Hepatocyte (in vitro differentiated cells): ENCODE measurements around the gene PDS5A. TPM values are rescaled to one million over a fixed set of nuclear protein-coding genes. Genes with fewer than 3 reads are reported as not detected.
"Not testable (repeated sequence)": the region's sequence is repeated elsewhere in the genome, so short reads cannot be mapped to it uniquely, and the experiment has no call there.

ENCODE experiments used
- DNase-seq: peaks from one replicate; pipeline ENCODE4 v3.0.0-alpha.2; 2016; ENCODE audit warnings: low spot score
- H2AFZ ChIP-seq: fragments of 200-600 bp; sonication (generic); 2 replicates; pipeline ENCODE4 v1.6.0; 2016; ENCODE audit warnings: antibody characterized with exemption, mild to moderate bottlenecking
- H3K27ac ChIP-seq: fragments of 200-600 bp; sonication (generic); 2 replicates; pipeline ENCODE4 v1.5.1; 2016; ENCODE audit warnings: mild to moderate bottlenecking
- H3K27me3 ChIP-seq: fragments of 200-600 bp; sonication (generic); 2 replicates; pipeline ENCODE4 v1.6.1; 2016
- H3K36me3 ChIP-seq: fragments of 200-600 bp; sonication (generic); replicated peaks from 2 replicates; pipeline ENCODE4 v1.5.1; 2016; ENCODE audit warnings: low read depth; ENCODE audit not compliant: insufficient read depth
- H3K4me1 ChIP-seq: fragments of 200-600 bp; sonication (generic); 2 replicates; pipeline ENCODE4 v1.5.1; 2016; ENCODE audit warnings: mild to moderate bottlenecking, moderate library complexity; ENCODE audit not compliant: insufficient read depth
- H3K4me2 ChIP-seq: fragments of 200-600 bp; sonication (generic); 2 replicates; pipeline ENCODE4 v1.6.0; 2016
- H3K4me3 ChIP-seq: fragments of 200-600 bp; sonication (generic); 2 replicates; pipeline ENCODE4 v1.5.1; 2016; ENCODE audit warnings: mild to moderate bottlenecking
- H3K79me2 ChIP-seq: fragments of 200-600 bp; sonication (generic); 2 replicates; pipeline ENCODE4 v1.6.0; 2017; ENCODE audit warnings: mild to moderate bottlenecking
- H3K9me2 ChIP-seq: fragments of 200-600 bp; sonication (generic); replicated peaks from 2 replicates; pipeline ENCODE4 v1.6.0; 2017; ENCODE audit warnings: mild to moderate bottlenecking; ENCODE audit not compliant: insufficient read depth
- H3K9me3 ChIP-seq: fragments of 200-600 bp; sonication (generic); 2 replicates; pipeline ENCODE4 v1.5.1; 2016; ENCODE audit warnings: low read depth, mild to moderate bottlenecking
- H4K20me1 ChIP-seq: fragments of 200-600 bp; sonication (generic); 2 replicates; pipeline ENCODE4 v1.6.0; 2016; ENCODE audit warnings: mild to moderate bottlenecking; ENCODE audit not compliant: insufficient read depth, poor library complexity, severe bottlenecking
- EZH2 ChIP-seq: fragments of 200-600 bp; sonication (generic); IDR thresholded peaks from 2 replicates; pipeline ENCODE4 v1.6.1; 2016; ENCODE audit warnings: antibody characterized with exemption, mild to moderate bottlenecking, borderline replicate concordance
- EZH2phosphoT487 ChIP-seq: fragments of 200-600 bp; sonication (generic); IDR thresholded peaks from one replicate; pipeline ENCODE4 v1.6.1; 2018; ENCODE audit warnings: antibody characterized with exemption, mild to moderate bottlenecking, low read depth, moderate library complexity; ENCODE audit not compliant: unreplicated experiment, severe bottlenecking
- WGBS: methylation state at CpG from one replicate; pipeline ENCODE4 v1.1.6; 2016; ENCODE audit warnings: low lambda C conversion rate; ENCODE audit errors: missing lambda C conversion rate; 5-methylcytosine and 5-hydroxymethylcytosine counted together
- polyA plus RNA-seq: library from polyadenylated mRNA; unstranded; fragments of >200 nt; fragmentation: Nextera tagmentation; extraction: Ambion mirVana; gene quantifications from 2 replicates; pipeline ENCODE4 v1.2.1, GENCODE V29; 2016
- total RNA-seq: library from RNA; depleted of rRNA; stranded (reverse); fragments of >200 nt; gene quantifications from 2 replicates; pipeline ENCODE4 v1.2.3, GENCODE V29; 2014
- TF ChIP-seq, protein P1 (sequence below): fragments of 200-600 bp; sonication (generic); IDR thresholded peaks from 2 replicates; pipeline ENCODE4 v1.5.1; 2016; ENCODE audit warnings: antibody characterized with exemption, mild to moderate bottlenecking; ENCODE audit not compliant: poor library complexity

The PDS5A gene
- total and polyA plus RNA-seq, 2 experiments from 2014 or later, result 24.6 to 69.2 TPM

DNA sequence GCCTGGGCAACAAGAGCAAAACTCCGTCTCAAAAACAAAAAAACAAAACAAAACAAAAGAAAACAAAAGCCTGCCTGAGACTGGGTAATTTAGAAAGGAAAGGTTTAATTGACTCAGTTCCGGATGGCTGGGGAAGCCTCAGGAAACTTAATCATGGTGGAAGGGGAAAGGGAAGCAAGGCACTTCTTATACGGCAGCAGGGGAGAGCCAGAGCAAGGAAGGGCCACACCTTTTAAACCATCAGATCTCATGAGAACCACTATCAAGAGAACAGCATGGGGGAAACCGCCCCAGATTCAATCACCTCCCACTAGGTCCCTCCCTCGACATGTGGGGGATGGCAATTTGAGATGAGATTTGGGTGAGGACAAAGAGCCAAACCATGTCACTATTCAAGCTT lies 157.5 kb downstream of the PDS5A start:
- H3K27me3 ChIP-seq, result no peaks in the 10 kb centered on the region
- H3K36me3 ChIP-seq, result no peaks in the 10 kb centered on the region
- H3K4me3 ChIP-seq, result no peak overlapping the region
- no peak overlapping the region for H2AFZ ChIP-seq
- H3K79me2 ChIP-seq, result no peaks in the 10 kb centered on the region
- H3K9me2 ChIP-seq, result no peaks in the 10 kb centered on the region
- no peak overlapping the region for H3K27ac ChIP-seq
- no peak overlapping the region for H3K4me2 ChIP-seq
- H3K4me1 ChIP-seq, result no peaks in the 10 kb centered on the region
- no peaks in the 10 kb centered on the region for H4K20me1 ChIP-seq
- TF ChIP-seq, protein P1, sequence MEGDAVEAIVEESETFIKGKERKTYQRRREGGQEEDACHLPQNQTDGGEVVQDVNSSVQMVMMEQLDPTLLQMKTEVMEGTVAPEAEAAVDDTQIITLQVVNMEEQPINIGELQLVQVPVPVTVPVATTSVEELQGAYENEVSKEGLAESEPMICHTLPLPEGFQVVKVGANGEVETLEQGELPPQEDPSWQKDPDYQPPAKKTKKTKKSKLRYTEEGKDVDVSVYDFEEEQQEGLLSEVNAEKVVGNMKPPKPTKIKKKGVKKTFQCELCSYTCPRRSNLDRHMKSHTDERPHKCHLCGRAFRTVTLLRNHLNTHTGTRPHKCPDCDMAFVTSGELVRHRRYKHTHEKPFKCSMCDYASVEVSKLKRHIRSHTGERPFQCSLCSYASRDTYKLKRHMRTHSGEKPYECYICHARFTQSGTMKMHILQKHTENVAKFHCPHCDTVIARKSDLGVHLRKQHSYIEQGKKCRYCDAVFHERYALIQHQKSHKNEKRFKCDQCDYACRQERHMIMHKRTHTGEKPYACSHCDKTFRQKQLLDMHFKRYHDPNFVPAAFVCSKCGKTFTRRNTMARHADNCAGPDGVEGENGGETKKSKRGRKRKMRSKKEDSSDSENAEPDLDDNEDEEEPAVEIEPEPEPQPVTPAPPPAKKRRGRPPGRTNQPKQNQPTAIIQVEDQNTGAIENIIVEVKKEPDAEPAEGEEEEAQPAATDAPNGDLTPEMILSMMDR, result no peak
- no peak for TF ChIP-seq EZH2
- no peaks in the 10 kb centered on the region for H3K9me3 ChIP-seq
- WGBS, result 72% methylated on average over 5 of the region's 5 CpGs
- DNase-seq, result no peak

DNA sequence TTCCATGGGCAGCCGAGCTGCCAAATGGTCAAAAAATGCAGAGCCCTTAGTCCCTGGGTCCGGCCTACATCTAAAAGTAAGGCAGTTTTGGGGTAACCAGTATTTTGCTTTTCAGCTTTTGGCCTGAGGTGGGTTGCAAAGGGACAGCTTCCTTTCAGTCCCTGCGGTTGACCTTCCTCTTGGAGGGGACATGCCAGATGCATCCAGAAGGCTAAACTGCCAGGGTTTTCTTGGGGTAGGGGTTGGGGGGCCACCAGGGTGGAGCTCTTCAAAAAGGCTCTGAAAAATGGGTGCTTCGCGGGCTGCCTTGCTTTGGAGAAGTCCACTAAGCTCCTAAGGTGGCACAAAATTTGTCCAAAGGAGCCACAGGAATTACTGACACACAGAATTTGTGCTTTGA lies 159.1 kb downstream of the PDS5A start:
- Histone ChIP-seq H2AFZ (no peak overlapping the region), H3K27ac (no peak overlapping the region), H3K27me3 (no peaks in the 10 kb centered on the region), H3K4me2 (no peak overlapping the region), H3K9me3 (no peaks in the 10 kb centered on the region), H3K9me2 (no peaks in the 10 kb centered on the region), H3K4me3 (no peak overlapping the region), H4K20me1 (no peaks in the 10 kb centered on the region), H3K79me2 (no peaks in the 10 kb centered on the region), H3K36me3 (no peaks in the 10 kb centered on the region), H3K4me1 (no peaks in the 10 kb centered on the region)
- DNase-seq, result no peak
- no peak for TF ChIP-seq EZH2
- TF ChIP-seq, protein P1, result no peak
- no peak for TF ChIP-seq EZH2phosphoT487
- WGBS, result 94% methylated on average over 5 of the region's 5 CpGs

DNA sequence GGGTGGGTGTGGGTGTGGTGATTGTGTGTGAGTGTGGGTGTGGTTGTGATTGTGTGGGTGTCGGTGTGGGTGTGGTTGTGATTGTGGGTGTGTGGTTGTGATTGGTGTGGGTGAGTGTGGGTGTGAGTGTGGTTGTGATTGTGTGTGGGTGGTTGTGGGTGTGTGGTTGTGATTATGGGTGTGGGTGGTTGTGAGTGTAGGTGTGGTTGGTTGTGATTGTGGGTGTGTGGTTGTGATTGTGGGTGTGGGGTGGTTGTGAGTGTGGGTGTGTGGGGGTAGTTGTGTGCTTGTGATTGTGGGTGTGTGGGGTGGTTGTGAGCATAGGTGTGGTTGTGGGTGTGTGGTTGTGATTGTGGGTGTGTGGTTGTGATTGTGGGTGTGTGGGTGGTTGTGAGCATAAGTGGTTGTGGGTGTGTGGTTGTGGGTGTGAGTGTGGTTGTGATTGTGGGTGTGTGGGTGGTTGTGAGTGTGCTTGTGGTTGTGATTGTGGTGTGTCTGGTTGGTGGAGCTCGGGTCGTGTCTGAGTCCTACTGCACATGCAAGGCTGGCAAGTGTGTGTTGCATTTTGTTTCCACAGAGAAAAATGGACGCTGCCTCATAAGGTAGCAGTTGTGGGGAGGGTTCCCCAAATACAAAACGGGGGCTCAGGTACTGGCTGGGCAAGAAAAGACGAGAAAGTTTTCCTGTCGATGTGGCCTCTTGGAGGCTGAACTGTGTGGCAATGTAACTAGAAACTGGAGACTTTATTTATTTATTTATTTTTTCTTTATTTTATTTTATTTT lies 163.1 kb downstream of the PDS5A start:
- Histone ChIP-seq H4K20me1 (no peaks in the 10 kb centered on the region), H3K9me2 (no peaks in the 10 kb centered on the region), H3K4me3 (no peak overlapping the region), H3K36me3 (no peaks in the 10 kb centered on the region), H3K9me3 (no peaks in the 10 kb centered on the region), H3K27me3 (no peaks in the 10 kb centered on the region), H3K4me1 (no peaks in the 10 kb centered on the region), H3K27ac (no peak overlapping the region), H3K4me2 (no peak overlapping the region), H2AFZ (no peak overlapping the region), H3K79me2 (no peaks in the 10 kb centered on the region)
- WGBS, result 85% methylated on average over 7 of the region's 7 CpGs
- no peak for DNase-seq
- TF ChIP-seq, protein P1, result no peak
- TF ChIP-seq EZH2phosphoT487 (no peak), EZH2 (no peak)

- not testable (repeated sequence) for H4K20me1 ChIP-seq, H3K4me2 ChIP-seq, H3K36me3 ChIP-seq, H3K79me2 ChIP-seq, H3K9me3 ChIP-seq, H3K27ac ChIP-seq, H3K4me3 ChIP-seq, H2AFZ ChIP-seq, H3K27me3 ChIP-seq, H3K4me1 ChIP-seq, H3K9me2 ChIP-seq, DNase-seq
- no CpG with 5 or more reads among the region's 2 CpGs for WGBS
These were observed 163.9 kb downstream of the PDS5A start for GRCh38 chr4:39813761-39814160.

DNA sequence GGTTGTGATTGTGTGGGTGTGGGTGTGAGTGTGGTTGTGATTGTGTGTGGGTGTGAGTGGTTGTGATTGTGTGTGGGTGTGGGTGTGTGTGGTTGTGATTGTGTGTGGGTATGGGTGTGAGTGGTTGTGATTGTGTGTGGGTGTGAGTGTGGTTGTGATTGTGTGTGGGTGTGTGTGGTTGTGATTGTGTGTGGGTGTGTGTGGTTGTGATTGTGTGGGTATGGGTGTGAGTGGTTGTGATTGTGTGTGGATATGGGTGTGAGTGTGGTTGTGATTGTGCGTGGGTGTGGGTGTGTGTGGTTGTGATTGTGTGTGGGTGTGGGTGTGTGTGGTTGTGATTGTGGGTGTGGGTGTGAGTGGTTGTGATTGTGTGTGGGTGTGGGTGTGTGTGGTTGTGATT lies 164.7 kb downstream of the PDS5A start:
- not testable (repeated sequence) for H3K27me3 ChIP-seq, H3K9me3 ChIP-seq, H3K27ac ChIP-seq, H3K36me3 ChIP-seq, H3K4me2 ChIP-seq, H3K4me3 ChIP-seq, H2AFZ ChIP-seq, DNase-seq, H3K9me2 ChIP-seq, H3K4me1 ChIP-seq, H4K20me1 ChIP-seq, H3K79me2 ChIP-seq
- WGBS, result no CpG with 5 or more reads among the region's 1 CpG
